Stimulated activated effector memory CD8-positive, alpha-beta T cell treated with anti-CD3 and anti-CD28 coated beads, Interleukin-12 subunit alpha, Interleukin-12 subunit beta, amount 100 ng/mL, for 72 hours (primary cell): ENCODE data around the gene LRTM1.

Experiments used
- ATAC-seq: fragments of 150-1000 bp; cut with Tn5 transposase; 2 replicates; pipeline ENCODE4 v1.10.0; 2021
- DNase-seq, 2 donors: peaks; one replicate each; pipeline ENCODE4 v3.0.0; 2021 to 2022; ENCODE audit warnings: low spot score in 2 of 2
- H3K27ac Mint-ChIP-seq: one replicate; pipeline ENCODE4 v1.8.0; 2022; ENCODE audit warnings: mild to moderate bottlenecking, mixed read lengths
- H3K36me3 Mint-ChIP-seq: one replicate; pipeline ENCODE4 v1.8.0; 2022; ENCODE audit warnings: mild to moderate bottlenecking, mixed read lengths
- H3K4me1 Mint-ChIP-seq: one replicate; pipeline ENCODE4 v1.8.0; 2022; ENCODE audit warnings: mixed read lengths
- H3K4me3 Mint-ChIP-seq: one replicate; pipeline ENCODE4 v1.8.0; 2022; ENCODE audit warnings: mild to moderate bottlenecking, mixed read lengths
- H3K9me3 Mint-ChIP-seq: one replicate; pipeline ENCODE4 v1.8.0; 2022; ENCODE audit warnings: mixed read lengths

Gene LRTM1

GRCh38 chr3:54888873-54889272 is 39.0 kb downstream of the LRTM1 start:
- ATAC-seq (no peak), DNase-seq (no peak)
- Mint-ChIP-seq H3K4me1 (no peaks in the 10 kb centered on the region), H3K36me3 (no peaks in the 10 kb centered on the region), H3K9me3 (peaks cover 4% of the 10 kb centered on the region), H3K4me3 (no peak overlapping the region), H3K27ac (no peak overlapping the region)

- Mint-ChIP-seq H3K4me1 (no peaks in the 10 kb centered on the region), H3K9me3 (peaks cover 4% of the 10 kb centered on the region), H3K27ac (no peak overlapping the region), H3K4me3 (no peak overlapping the region), H3K36me3 (no peaks in the 10 kb centered on the region)
- DNase-seq, result no peak
- no peak for ATAC-seq
Observed at GRCh38 chr3:54888162-54888561, 39.7 kb downstream of the LRTM1 start.

GRCh38 chr3:54882129-54882833 is 45.6 kb downstream of the LRTM1 start:
- no peak overlapping the region for H3K4me3 Mint-ChIP-seq
- H3K36me3 Mint-ChIP-seq, result no peaks in the 10 kb centered on the region
- H3K9me3 Mint-ChIP-seq, result peaks cover 4% of the 10 kb centered on the region
- no peak for ATAC-seq
- H3K4me1 Mint-ChIP-seq, result no peaks in the 10 kb centered on the region
- no peak overlapping the region for H3K27ac Mint-ChIP-seq
- no peak for DNase-seq

GRCh38 chr3:54878145-54878544 is 49.7 kb downstream of the LRTM1 start:
- Mint-ChIP-seq H3K9me3 (peaks cover 4% of the 10 kb centered on the region), H3K4me3 (no peak overlapping the region), H3K36me3 (no peaks in the 10 kb centered on the region)

GRCh38 chr3:54877730-54878129 is 50.1 kb downstream of the LRTM1 start:
- no peaks in the 10 kb centered on the region for H3K4me1 Mint-ChIP-seq
- ATAC-seq (no peak), DNase-seq (no peak)
- H3K4me3 Mint-ChIP-seq, result no peak overlapping the region
- no peaks in the 10 kb centered on the region for H3K36me3 Mint-ChIP-seq
- H3K9me3 Mint-ChIP-seq, result peaks cover 4% of the 10 kb centered on the region
- no peak overlapping the region for H3K27ac Mint-ChIP-seq

More at GRCh38 chr3:54878145-54878544, 49.7 kb downstream of the LRTM1 start:
- no peak for DNase-seq
- no peak for ATAC-seq
- Mint-ChIP-seq H3K4me1 (no peaks in the 10 kb centered on the region), H3K27ac (no peak overlapping the region)

- Mint-ChIP-seq H3K4me3 (no peak overlapping the region), H3K36me3 (no peaks in the 10 kb centered on the region), H3K9me3 (peaks cover 4% of the 10 kb centered on the region), H3K4me1 (no peaks in the 10 kb centered on the region), H3K27ac (no peak overlapping the region)
- no peak for ATAC-seq
- DNase-seq, result no peak
Observed at GRCh38 chr3:54876694-54877093, 51.2 kb downstream of the LRTM1 start.

- DNase-seq, result no peak
- Mint-ChIP-seq H3K4me1 (no peaks in the 10 kb centered on the region), H3K4me3 (no peak overlapping the region), H3K9me3 (peaks cover 4% of the 10 kb centered on the region), H3K27ac (no peak overlapping the region), H3K36me3 (no peaks in the 10 kb centered on the region)
- ATAC-seq, result no peak
Observed at GRCh38 chr3:54875596-54876268, 52.1 kb downstream of the LRTM1 start.

GRCh38 chr3:54874816-54875556 is 52.9 kb downstream of the LRTM1 start:
- ATAC-seq, result no peak
- Mint-ChIP-seq H3K9me3 (peaks cover 4% of the 10 kb centered on the region), H3K4me3 (no peak overlapping the region), H3K27ac (no peak overlapping the region), H3K4me1 (no peaks in the 10 kb centered on the region), H3K36me3 (no peaks in the 10 kb centered on the region)
- DNase-seq, result no peak

- H3K36me3 Mint-ChIP-seq, result no peaks in the 10 kb centered on the region
- H3K4me1 Mint-ChIP-seq, result no peaks in the 10 kb centered on the region
- no peaks in the 10 kb centered on the region for H3K9me3 Mint-ChIP-seq
- H3K27ac Mint-ChIP-seq, result no peak overlapping the region
- H3K4me3 Mint-ChIP-seq, result no peak overlapping the region
- DNase-seq (no peak), ATAC-seq (no peak)
Observed at GRCh38 chr3:54873059-54874010, 54.5 kb downstream of the LRTM1 start.

GRCh38 chr3:54871867-54872266 is 56.0 kb downstream of the LRTM1 start:
- Mint-ChIP-seq H3K27ac (no peak overlapping the region), H3K4me3 (no peak overlapping the region)
- no peak for ATAC-seq

GRCh38 chr3:54870423-54870822 is 57.4 kb downstream of the LRTM1 start:
- Mint-ChIP-seq H3K27ac (no peak overlapping the region), H3K4me3 (no peak overlapping the region), H3K9me3 (no peaks in the 10 kb centered on the region), H3K36me3 (no peaks in the 10 kb centered on the region), H3K4me1 (no peaks in the 10 kb centered on the region)
- ATAC-seq (no peak), DNase-seq (no peak)

More at GRCh38 chr3:54871867-54872266, 56.0 kb downstream of the LRTM1 start:
- no peak for DNase-seq
- Mint-ChIP-seq H3K36me3 (no peaks in the 10 kb centered on the region), H3K4me1 (no peaks in the 10 kb centered on the region), H3K9me3 (no peaks in the 10 kb centered on the region)
